Loucy (cell line): Measurements from ENCODE around the gene TOP2A.

Experiments used
- H2AFZ ChIP-seq: fragments of 200-600 bp; sonication (generic); 2 replicates; pipeline ENCODE4 v1.6.0; 2016; ENCODE audit warnings: antibody characterized with exemption, mild to moderate bottlenecking, low read length, moderate library complexity
- H3F3A ChIP-seq: fragments of 200-600 bp; 2 replicates; pipeline ENCODE4 v1.6.0; 2016; ENCODE audit warnings: antibody characterized with exemption, low read depth, mild to moderate bottlenecking
- H3K27me3 ChIP-seq: fragments of 200-600 bp; sonication (generic); 2 replicates; pipeline ENCODE4 v1.6.1; 2014; ENCODE audit warnings: low read length, mild to moderate bottlenecking; ENCODE audit not compliant: insufficient read depth, poor library complexity, severe bottlenecking
- H3K36me3 ChIP-seq: fragments of 200-600 bp; sonication (generic); 2 replicates; pipeline ENCODE4 v1.6.1; 2016; ENCODE audit warnings: low read length; ENCODE audit not compliant: insufficient read depth
- H3K4me1 ChIP-seq: fragments of 200-600 bp; sonication (generic); 2 replicates; pipeline ENCODE4 v1.5.1; 2014; ENCODE audit warnings: low read length, mild to moderate bottlenecking; ENCODE audit not compliant: insufficient read depth, poor library complexity, severe bottlenecking
- H3K4me2 ChIP-seq: fragments of 200-600 bp; sonication (generic); 2 replicates; pipeline ENCODE4 v1.6.0; 2014; ENCODE audit warnings: antibody characterized with exemption, low read length, low read depth, mild to moderate bottlenecking; ENCODE audit not compliant: poor library complexity, severe bottlenecking
- H3K4me3 ChIP-seq: fragments of 200-600 bp; sonication (generic); 2 replicates; pipeline ENCODE4 v1.5.1; 2014; ENCODE audit warnings: low read length, mild to moderate bottlenecking, mixed read lengths; ENCODE audit not compliant: poor library complexity, severe bottlenecking
- H3K79me2 ChIP-seq: fragments of 200-600 bp; sonication (generic); 2 replicates; pipeline ENCODE4 v1.6.1; 2014; ENCODE audit warnings: low read length; ENCODE audit not compliant: insufficient read depth
- H3K9ac ChIP-seq: fragments of 200-600 bp; sonication (generic); 2 replicates; pipeline ENCODE4 v1.6.0; 2014; ENCODE audit warnings: mild to moderate bottlenecking, low read depth, low read length, moderate library complexity; ENCODE audit not compliant: poor library complexity, severe bottlenecking
- H3K9me2 ChIP-seq: fragments of 200-600 bp; sonication (generic); replicated peaks from 2 replicates; pipeline ENCODE4 v1.6.1; 2016; ENCODE audit warnings: low read depth, low read length, mixed read lengths
- H3K9me3 ChIP-seq: fragments of 200-600 bp; sonication (generic); 2 replicates; pipeline ENCODE4 v1.6.1; 2014; ENCODE audit warnings: mild to moderate bottlenecking, antibody characterized with exemption, low read length, low read depth; ENCODE audit not compliant: insufficient read depth
- H4K20me1 ChIP-seq: fragments of 200-600 bp; sonication (generic); 2 replicates; pipeline ENCODE4 v1.6.0; 2014; ENCODE audit warnings: antibody characterized with exemption, low read length, mild to moderate bottlenecking; ENCODE audit not compliant: insufficient read depth, poor library complexity, severe bottlenecking
- EZH2phosphoT487 ChIP-seq: fragments of 200-600 bp; IDR thresholded peaks from 2 replicates; pipeline ENCODE4 v1.6.1; 2018; ENCODE audit warnings: antibody characterized with exemption, mild to moderate bottlenecking, moderate library complexity, borderline replicate concordance
- TF ChIP-seq, protein P1 (sequence below): fragments of 200-600 bp; sonication (generic); conservative IDR thresholded peaks from 2 replicates; pipeline ENCODE4 v1.5.1; 2014; ENCODE audit warnings: mild to moderate bottlenecking, antibody characterized with exemption, low read length

The TOP2A gene

DNA sequence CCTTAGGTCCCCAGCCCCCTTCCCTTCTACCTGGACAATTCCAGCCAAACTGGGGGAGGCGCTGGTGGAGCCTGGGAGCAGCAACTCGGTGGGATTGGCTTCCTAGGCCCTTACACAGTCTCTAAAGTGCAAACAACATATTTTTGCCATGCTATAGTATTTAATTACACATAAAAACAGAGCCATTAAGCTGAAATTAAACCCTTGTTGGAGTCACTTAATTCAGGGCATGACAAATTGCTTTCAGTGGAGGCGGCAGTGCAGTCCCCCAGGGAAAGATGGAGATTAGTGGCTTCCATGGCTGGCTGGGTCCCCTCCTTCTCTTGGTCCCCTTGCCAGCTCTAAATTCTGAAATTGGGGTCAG is 42.9 kb upstream of the TOP2A start:
- no peak for TF ChIP-seq EZH2phosphoT487
- TF ChIP-seq, protein P1, sequence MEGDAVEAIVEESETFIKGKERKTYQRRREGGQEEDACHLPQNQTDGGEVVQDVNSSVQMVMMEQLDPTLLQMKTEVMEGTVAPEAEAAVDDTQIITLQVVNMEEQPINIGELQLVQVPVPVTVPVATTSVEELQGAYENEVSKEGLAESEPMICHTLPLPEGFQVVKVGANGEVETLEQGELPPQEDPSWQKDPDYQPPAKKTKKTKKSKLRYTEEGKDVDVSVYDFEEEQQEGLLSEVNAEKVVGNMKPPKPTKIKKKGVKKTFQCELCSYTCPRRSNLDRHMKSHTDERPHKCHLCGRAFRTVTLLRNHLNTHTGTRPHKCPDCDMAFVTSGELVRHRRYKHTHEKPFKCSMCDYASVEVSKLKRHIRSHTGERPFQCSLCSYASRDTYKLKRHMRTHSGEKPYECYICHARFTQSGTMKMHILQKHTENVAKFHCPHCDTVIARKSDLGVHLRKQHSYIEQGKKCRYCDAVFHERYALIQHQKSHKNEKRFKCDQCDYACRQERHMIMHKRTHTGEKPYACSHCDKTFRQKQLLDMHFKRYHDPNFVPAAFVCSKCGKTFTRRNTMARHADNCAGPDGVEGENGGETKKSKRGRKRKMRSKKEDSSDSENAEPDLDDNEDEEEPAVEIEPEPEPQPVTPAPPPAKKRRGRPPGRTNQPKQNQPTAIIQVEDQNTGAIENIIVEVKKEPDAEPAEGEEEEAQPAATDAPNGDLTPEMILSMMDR: no peak
- Histone ChIP-seq H3K4me1 (no peaks in the 10 kb centered on the region), H2AFZ (no peak overlapping the region), H3K27me3 (no peaks in the 10 kb centered on the region), H3K9me3 (no peaks in the 10 kb centered on the region), H3K36me3 (no peaks in the 10 kb centered on the region), H3K9me2 (no peaks in the 10 kb centered on the region), H3K4me3 (no peak overlapping the region), H3F3A (no peaks in the 10 kb centered on the region), H3K9ac (no peak overlapping the region), H3K4me2 (no peak overlapping the region), H4K20me1 (no peaks in the 10 kb centered on the region), H3K79me2 (no peaks in the 10 kb centered on the region)

DNA sequence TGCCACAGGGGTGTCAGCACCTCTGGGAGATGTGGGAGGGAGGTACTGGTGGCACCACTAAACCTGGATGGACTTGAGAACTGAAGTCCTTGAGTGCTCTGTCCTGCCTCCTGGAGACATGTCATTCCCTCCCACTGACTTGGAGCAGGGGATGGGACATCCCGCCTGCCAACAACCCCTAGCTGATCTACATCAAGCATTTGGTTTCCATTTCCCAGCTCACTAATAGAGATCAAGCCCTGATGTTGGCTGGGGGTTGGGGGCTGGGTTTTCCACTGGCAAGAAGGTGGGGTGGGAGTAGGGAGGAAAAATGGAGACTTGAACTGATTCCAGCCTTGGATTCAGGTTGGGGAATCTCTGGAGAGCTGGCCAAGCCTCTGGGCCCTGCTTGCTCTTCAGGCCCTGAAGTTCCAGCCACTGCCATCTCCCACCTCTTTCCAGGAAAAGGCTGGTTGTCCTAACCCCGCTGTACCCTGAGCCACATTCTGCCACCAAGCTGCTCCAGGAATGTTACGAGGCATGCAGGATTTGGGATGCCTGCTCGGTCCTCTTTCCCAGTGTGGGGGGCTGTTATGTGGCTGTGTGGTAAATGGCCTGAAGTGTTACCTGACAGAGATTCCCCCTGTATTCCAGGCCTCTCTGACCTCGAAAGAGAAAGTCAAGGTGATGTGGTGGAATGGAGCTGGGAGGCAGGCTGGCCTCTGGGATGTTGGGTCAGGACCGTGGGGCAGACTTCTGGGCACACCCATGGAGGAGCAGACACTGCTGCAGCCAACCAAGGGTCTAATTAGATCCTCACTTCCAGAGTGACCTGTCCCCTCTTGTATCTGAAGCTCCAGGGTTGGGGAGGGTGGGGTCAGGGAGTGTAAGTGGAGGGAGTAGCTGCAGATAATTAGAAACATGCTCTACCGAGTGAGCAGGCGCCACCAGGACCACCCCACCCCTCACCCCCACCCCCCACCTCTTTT is 42.2 kb upstream of the TOP2A start:
- H3K9me3 ChIP-seq: no peaks in the 10 kb centered on the region
- H3K4me2 ChIP-seq: no peak overlapping the region
- no peaks in the 10 kb centered on the region for H4K20me1 ChIP-seq
- no peak overlapping the region for H2AFZ ChIP-seq
- no peaks in the 10 kb centered on the region for H3F3A ChIP-seq
- no peak overlapping the region for H3K9ac ChIP-seq
- no peak for TF ChIP-seq EZH2phosphoT487
- TF ChIP-seq, protein P1: no peak
- H3K79me2 ChIP-seq: no peaks in the 10 kb centered on the region
- no peaks in the 10 kb centered on the region for H3K9me2 ChIP-seq
- no peak overlapping the region for H3K4me3 ChIP-seq
- H3K36me3 ChIP-seq: no peaks in the 10 kb centered on the region
- H3K4me1 ChIP-seq: no peaks in the 10 kb centered on the region
- no peaks in the 10 kb centered on the region for H3K27me3 ChIP-seq

DNA sequence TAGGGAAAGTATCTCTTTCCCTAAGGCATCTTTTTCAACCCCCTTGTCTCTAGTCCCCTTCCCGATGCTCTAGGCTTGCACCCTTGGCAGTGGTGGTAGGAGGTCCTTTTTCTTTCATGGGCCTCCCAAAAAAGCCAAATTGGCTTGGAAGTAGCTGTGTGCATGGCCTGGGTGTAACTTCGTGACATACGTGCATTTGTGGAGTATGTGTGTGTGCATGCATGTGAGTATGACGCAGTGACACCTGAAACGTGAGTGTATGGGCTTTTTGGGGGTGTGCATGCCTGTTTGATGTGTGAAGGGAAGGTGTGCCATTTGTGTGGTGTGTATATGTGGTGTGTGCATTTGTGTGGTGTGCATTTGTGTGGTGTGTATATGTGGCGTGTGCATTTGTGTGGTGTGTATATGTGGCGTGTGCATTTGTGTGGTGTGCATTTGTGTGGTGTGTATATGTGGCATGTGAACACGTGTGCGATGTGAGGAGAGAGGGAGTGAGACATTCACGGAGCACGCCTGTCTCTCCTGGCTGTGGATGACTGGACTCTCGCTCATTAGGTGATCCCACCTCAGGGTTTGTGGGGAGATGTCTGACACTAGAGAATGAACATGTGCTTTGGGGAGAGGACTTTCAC is 41.3 kb upstream of the TOP2A start:
- Histone ChIP-seq H3K9ac (no peak overlapping the region), H2AFZ (no peak overlapping the region), H4K20me1 (no peaks in the 10 kb centered on the region), H3K4me2 (no peak overlapping the region), H3K27me3 (no peaks in the 10 kb centered on the region), H3K9me2 (no peaks in the 10 kb centered on the region), H3K4me1 (no peaks in the 10 kb centered on the region), H3K79me2 (no peaks in the 10 kb centered on the region), H3K4me3 (no peak overlapping the region), H3K9me3 (no peaks in the 10 kb centered on the region), H3F3A (no peaks in the 10 kb centered on the region), H3K36me3 (no peaks in the 10 kb centered on the region)
- TF ChIP-seq EZH2phosphoT487: no peak
- TF ChIP-seq, protein P1: no peak
